ENCODE results near the gene KRT8.

The KRT8 gene

DNA sequence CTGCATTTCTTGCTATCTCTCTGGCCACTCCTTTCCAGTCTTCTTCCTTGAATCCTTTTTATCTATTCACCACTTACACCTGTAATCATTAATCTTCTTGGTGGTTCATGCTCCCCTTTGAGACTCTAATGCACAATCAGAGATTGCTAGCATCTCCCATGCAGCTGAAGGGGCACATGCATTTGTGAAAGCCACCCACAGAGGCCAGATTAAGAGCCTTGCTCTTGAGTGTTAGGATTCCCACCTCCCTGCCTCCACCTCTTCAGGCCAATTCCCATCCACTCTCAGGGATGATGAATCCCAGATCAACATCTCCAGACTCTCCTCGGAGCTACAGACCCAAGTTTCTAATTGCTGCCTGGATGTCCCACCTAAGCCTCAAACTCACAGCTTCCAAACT, 24.7 kb upstream of the KRT8 start:
- DNase-seq (ENCODE audit: low read depth, low spot score): no peak
- Histone ChIP-seq H3K9me3 (ENCODE audit: low read depth, low read length) (no peaks in the 10 kb centered on the region), H3K9ac (ENCODE audit: insufficient read length) (no peak overlapping the region), H3K36me3 (ENCODE audit: insufficient read depth, low read length) (no peaks in the 10 kb centered on the region), H3K4me3 (no peak overlapping the region), H3K27ac (no peak overlapping the region)
- TF ChIP-seq FOXP2 (optimal IDR thresholded peaks at IDR 0.05; ENCODE audit: control extremely low read depth, extremely low read length, insufficient read depth) (no peak), EZH2 (IDR thresholded peaks at IDR 0.05) (no peak), POLR2AphosphoS5 (IDR thresholded peaks at IDR 0.05; ENCODE audit: borderline replicate concordance, low read depth, low read length) (no peak)

- TF ChIP-seq EZH2 (IDR thresholded peaks at IDR 0.05): no peak
- TF ChIP-seq POLR2AphosphoS5 (IDR thresholded peaks at IDR 0.05; ENCODE audit: borderline replicate concordance, low read depth, low read length): no peak
- TF ChIP-seq FOXP2 (optimal IDR thresholded peaks at IDR 0.05; ENCODE audit: control extremely low read depth, extremely low read length, insufficient read depth): no peak
- no peaks in the 10 kb centered on the region for H3K9me3 ChIP-seq (ENCODE audit: low read depth, low read length)
- no peak for DNase-seq (ENCODE audit: low read depth, low spot score)
- H3K27ac ChIP-seq: no peak overlapping the region
- no peak overlapping the region for H3K9ac ChIP-seq (ENCODE audit: insufficient read length)
- H3K36me3 ChIP-seq (ENCODE audit: insufficient read depth, low read length): no peaks in the 10 kb centered on the region
- H3K4me3 ChIP-seq: no peak overlapping the region
These were observed 23.1 kb upstream of the KRT8 start for GRCh38 chr12:52927964-52928363.

DNA sequence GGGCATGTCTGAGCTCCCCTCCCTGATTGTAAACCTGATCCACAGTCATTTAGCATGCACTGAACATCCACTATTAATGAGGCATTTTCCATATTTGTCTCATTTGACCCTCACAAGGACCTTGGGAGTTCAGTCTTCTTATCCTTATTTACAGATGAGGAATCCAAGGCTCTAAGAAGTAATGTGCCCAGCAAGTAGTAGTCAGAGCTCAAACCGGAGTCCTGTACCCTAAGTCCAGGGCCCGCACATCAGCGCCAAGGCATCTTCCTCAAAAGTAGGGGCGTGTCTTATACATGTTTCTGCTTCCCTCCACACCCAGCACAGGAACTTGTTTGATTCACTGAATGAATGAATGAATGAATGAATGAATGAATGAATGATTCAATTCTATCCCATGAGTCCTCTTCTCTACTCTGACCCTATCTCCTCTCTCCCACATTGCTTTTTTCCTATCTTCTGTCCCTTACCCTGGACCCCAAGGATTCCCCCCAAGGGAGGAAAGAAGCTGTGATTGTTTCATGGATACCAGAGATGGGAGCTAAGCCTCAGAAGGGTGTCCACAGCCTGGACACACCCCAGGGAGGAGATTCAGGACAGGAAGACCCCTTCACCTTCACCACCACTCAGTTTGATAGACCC, 21.8 kb upstream of the KRT8 start:
- H3K27ac ChIP-seq: no peak overlapping the region
- no peak overlapping the region for H3K9ac ChIP-seq (ENCODE audit: insufficient read length)
- H3K9me3 ChIP-seq (ENCODE audit: low read depth, low read length): no peaks in the 10 kb centered on the region
- TF ChIP-seq POLR2AphosphoS5 (IDR thresholded peaks at IDR 0.05; ENCODE audit: borderline replicate concordance, low read depth, low read length) (no peak), EZH2 (IDR thresholded peaks at IDR 0.05) (no peak), FOXP2 (optimal IDR thresholded peaks at IDR 0.05; ENCODE audit: control extremely low read depth, extremely low read length, insufficient read depth) (no peak)
- no peaks in the 10 kb centered on the region for H3K36me3 ChIP-seq (ENCODE audit: insufficient read depth, low read length)
- no peak overlapping the region for H3K4me3 ChIP-seq
- DNase-seq (ENCODE audit: low read depth, low spot score): no peak

DNA sequence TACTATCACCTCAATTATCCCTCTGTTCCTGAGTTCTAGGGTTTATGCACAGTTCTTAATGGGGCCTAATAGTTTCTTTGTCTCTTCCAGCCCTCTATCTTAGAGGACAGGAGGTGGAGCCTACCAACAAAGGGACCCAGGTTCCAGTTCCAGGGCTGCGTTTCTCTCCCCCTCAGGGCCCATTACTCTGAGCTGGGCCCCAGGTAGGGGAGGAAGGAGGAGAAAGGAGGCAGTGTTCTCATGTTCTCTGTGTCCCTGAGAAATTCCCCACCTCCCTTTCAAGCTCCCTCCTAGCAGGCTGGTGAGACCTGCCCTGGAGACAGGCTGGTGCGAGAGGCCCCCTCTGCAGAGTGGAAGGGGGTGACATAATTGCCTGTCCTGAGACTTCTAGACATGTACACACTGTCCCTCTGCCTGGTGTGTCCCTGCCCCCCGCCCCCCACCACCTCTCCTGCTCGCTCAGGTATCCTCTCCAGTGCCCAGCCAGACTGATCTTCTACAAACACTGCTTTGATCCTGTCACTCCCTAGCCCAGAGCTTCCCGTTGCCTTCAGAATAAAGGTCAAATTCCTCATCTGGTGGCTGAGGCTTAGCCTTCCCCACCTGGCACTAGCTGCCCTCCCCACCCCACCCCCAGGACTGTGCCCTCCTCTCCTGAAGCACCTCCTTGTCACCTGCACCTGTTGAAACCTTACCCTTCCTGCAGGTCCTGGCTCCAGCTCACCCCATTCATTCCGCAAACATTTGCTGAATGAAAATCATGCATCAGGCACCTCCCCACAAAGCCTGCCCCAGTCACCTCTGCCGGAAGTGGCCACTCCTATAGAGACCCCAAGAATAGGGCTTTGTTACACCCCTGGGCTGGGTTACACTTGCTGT, 21.1 kb upstream of the KRT8 start:
- no peak for DNase-seq (ENCODE audit: low read depth, low spot score)
- H3K27ac ChIP-seq: no peak overlapping the region
- no peaks in the 10 kb centered on the region for H3K36me3 ChIP-seq (ENCODE audit: insufficient read depth, low read length)
- TF ChIP-seq FOXP2 (optimal IDR thresholded peaks at IDR 0.05; ENCODE audit: control extremely low read depth, extremely low read length, insufficient read depth) (no peak), POLR2AphosphoS5 (IDR thresholded peaks at IDR 0.05; ENCODE audit: borderline replicate concordance, low read depth, low read length) (no peak), EZH2 (IDR thresholded peaks at IDR 0.05) (no peak)
- H3K9me3 ChIP-seq (ENCODE audit: low read depth, low read length): no peaks in the 10 kb centered on the region
- H3K9ac ChIP-seq (ENCODE audit: insufficient read length): no peak overlapping the region
- no peak overlapping the region for H3K4me3 ChIP-seq

DNA sequence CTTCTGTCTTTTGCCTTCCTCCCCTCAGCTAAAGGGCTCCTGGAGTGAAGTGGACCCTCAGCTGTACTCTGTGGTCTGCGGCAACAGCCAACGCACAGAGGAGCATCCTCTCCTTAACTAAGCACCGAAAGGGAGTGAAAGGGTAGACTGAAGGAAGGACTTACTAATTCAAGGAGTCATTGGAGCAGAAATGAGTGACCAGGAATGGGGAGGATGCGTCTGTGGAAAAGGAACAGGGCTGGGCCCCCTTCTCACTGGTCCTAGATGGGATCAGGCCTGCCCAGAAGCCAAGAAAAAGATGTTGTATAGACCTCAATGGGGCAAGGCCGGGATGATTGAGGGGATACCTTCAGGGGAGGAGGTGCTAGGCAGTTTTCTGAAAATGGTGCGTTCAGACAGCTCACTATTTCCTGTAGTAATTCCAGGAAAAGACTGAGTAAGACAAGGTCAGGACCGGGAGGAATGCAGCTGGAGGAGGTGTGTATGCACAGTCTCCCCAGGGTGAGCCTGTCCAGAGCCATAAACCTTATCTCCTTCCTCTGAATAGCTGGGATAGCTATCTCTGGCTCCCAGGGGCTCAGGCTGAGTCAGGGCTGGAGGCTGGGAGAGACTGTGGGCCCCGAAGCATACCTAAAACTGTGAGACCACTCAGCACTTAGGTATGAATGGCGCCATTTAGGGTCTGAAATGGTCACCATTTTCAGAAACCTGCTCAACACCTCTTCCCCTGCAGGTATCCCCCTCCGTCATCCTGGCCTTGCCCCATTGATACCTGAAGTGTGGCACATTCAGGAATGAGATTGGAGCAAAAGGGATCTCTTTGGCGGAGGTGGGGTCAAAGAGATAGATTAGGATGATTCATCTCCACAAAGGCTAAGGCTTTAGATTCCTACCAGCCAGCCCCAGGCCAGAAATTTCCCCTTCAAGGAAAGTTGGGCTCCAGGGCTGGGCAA, 20.2 kb upstream of the KRT8 start:
- Histone ChIP-seq H3K27ac (no peak overlapping the region), H3K36me3 (ENCODE audit: insufficient read depth, low read length) (no peaks in the 10 kb centered on the region), H3K9me3 (ENCODE audit: low read depth, low read length) (no peaks in the 10 kb centered on the region), H3K9ac (ENCODE audit: insufficient read length) (no peak overlapping the region), H3K4me3 (no peak overlapping the region)
- no peak for TF ChIP-seq FOXP2 (optimal IDR thresholded peaks at IDR 0.05; ENCODE audit: control extremely low read depth, extremely low read length, insufficient read depth)
- DNase-seq (ENCODE audit: low read depth, low spot score): no peak

GRCh38 chr12:52921488-52922165, 16.8 kb upstream of the KRT8 start:
- Histone ChIP-seq H3K9me3 (ENCODE audit: low read depth, low read length) (no peaks in the 10 kb centered on the region), H3K27ac (no peak overlapping the region), H3K4me3 (no peak overlapping the region), H3K9ac (ENCODE audit: insufficient read length) (no peak overlapping the region), H3K36me3 (ENCODE audit: insufficient read depth, low read length) (no peaks in the 10 kb centered on the region)
- TF ChIP-seq EZH2 (IDR thresholded peaks at IDR 0.05) (no peak), FOXP2 (optimal IDR thresholded peaks at IDR 0.05; ENCODE audit: control extremely low read depth, extremely low read length, insufficient read depth) (no peak), POLR2AphosphoS5 (IDR thresholded peaks at IDR 0.05; ENCODE audit: borderline replicate concordance, low read depth, low read length) (no peak)
- no peak for DNase-seq (ENCODE audit: low read depth, low spot score)

- TF ChIP-seq POLR2AphosphoS5 (IDR thresholded peaks at IDR 0.05; ENCODE audit: borderline replicate concordance, low read depth, low read length): no peak
- TF ChIP-seq EZH2 (IDR thresholded peaks at IDR 0.05): no peak
- no peak for TF ChIP-seq FOXP2 (optimal IDR thresholded peaks at IDR 0.05; ENCODE audit: control extremely low read depth, extremely low read length, insufficient read depth)
- Histone ChIP-seq H3K9me3 (ENCODE audit: low read depth, low read length) (no peaks in the 10 kb centered on the region), H3K27ac (no peak overlapping the region), H3K9ac (ENCODE audit: insufficient read length) (no peak overlapping the region), H3K4me3 (no peak overlapping the region), H3K36me3 (ENCODE audit: insufficient read depth, low read length) (no peaks in the 10 kb centered on the region)
- DNase-seq (ENCODE audit: low read depth, low spot score): no peak
These were observed 16.1 kb upstream of the KRT8 start for GRCh38 chr12:52920937-52921336.

Measured in SK-N-MC (cell line).